BE2C (cell line): Measurements from ENCODE around the gene TARP.

Experiments used
- DNase-seq: peaks from one replicate; pipeline ENCODE4 v3.0.0-alpha.2; 2020
- H3K27me3 ChIP-seq: fragments of 250-450 bp; sonication (Bioruptor Pico); 2 replicates; pipeline ENCODE4 v1.5.1; 2020; ENCODE audit warnings: mild to moderate bottlenecking
- H3K36me3 ChIP-seq: fragments of 250-450 bp; sonication (Bioruptor Pico); 2 replicates; pipeline ENCODE4 v1.5.1; 2020; ENCODE audit warnings: mild to moderate bottlenecking
- H3K4me1 ChIP-seq: fragments of 250-450 bp; sonication (Bioruptor Pico); 2 replicates; pipeline ENCODE4 v1.5.1; 2020
- H3K4me3 ChIP-seq: 2 replicates; pipeline ENCODE4 v1.5.1; 2011; ENCODE audit warnings: low read depth, low read length
- H3K9me3 ChIP-seq: fragments of 250-450 bp; sonication (Bioruptor Pico); 2 replicates; pipeline ENCODE4 v1.5.1; 2020
- CTCF ChIP-seq: IDR thresholded peaks from 2 replicates; pipeline ENCODE4 v1.5.1; 2012; ENCODE audit warnings: mild to moderate bottlenecking, low read depth, low read length

Gene TARP

GRCh38 chr7:38273286-38273995 lies at the start of gene TARP:
TARP (minus strand) TSS chr7:38273636.
- peaks cover 3% of the 10 kb centered on the region; the same call in 1 of the 2 replicates for H3K27me3 ChIP-seq
- H3K9me3 ChIP-seq = no peaks in the 10 kb centered on the region
- H3K36me3 ChIP-seq = no peaks in the 10 kb centered on the region
- DNase-seq = no peak
- no peak within 1 kb of the TSS for H3K4me3 ChIP-seq
- no peaks in the 10 kb centered on the region for H3K4me1 ChIP-seq
- TF ChIP-seq CTCF = no peak

DNA sequence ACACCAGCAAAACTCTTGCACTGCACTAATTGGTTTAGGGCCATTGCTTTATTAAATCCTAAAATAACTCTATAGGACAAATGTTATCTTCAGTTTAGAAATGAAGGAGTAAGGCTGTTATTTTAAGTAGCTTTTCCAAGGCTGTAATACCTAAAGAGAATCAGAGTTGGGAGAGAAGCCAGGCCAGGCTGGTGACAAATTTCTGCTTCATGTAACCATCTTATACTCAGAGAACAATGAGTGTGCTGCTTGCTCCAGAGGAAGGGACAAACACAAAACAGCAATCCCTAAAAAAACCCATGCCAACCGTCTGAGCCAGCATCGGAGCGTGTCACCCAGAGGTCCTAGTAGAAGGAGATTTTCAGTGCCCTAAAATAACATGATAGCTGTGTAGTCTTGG lies 49.7 kb upstream of the TARP start:
- DNase-seq = no peak
- TF ChIP-seq CTCF = no peak
- Histone ChIP-seq H3K4me1 (0 out of 2 replicates have a peak, but pooled peaks cover 2% of the 10 kb centered on the region), H3K4me3 (no peak overlapping the region), H3K36me3 (no peaks in the 10 kb centered on the region), H3K9me3 (no peaks in the 10 kb centered on the region), H3K27me3 (no peaks in the 10 kb centered on the region)

DNA sequence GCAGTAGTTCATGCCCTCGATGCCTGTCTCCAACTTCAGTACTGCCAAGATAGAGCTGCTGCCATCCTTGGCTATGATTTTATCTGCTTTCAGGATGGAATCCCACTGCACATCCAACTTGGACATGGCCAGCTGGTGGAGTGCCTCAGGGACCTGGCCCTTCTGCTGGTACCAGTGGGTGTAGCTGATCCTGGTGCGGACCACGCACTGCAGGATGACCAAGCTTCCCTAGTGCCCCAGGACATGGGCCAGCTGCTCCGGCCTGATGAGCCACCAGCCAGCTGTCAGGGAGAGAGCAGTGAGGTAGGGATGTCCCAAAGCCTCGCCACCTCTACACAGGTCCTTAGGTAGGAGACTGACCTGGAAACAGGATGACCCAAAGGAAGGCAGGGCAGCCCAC lies 49.0 kb upstream of the TARP start:
- TF ChIP-seq CTCF = no peak
- H3K4me1 ChIP-seq = 0 out of 2 replicates have a peak, but pooled peaks cover 2% of the 10 kb centered on the region
- H3K36me3 ChIP-seq = no peaks in the 10 kb centered on the region
- H3K27me3 ChIP-seq = no peaks in the 10 kb centered on the region
- H3K4me3 ChIP-seq = no peak overlapping the region
- H3K9me3 ChIP-seq = no peaks in the 10 kb centered on the region
- DNase-seq = no peak

- no peak for TF ChIP-seq CTCF
- Histone ChIP-seq H3K9me3 (no peaks in the 10 kb centered on the region), H3K4me1 (0 out of 2 replicates have a peak, but pooled peaks cover 2% of the 10 kb centered on the region), H3K4me3 (no peak overlapping the region), H3K27me3 (no peaks in the 10 kb centered on the region), H3K36me3 (no peaks in the 10 kb centered on the region)
- DNase-seq = no peak
These were observed 48.5 kb upstream of the TARP start for GRCh38 chr7:38321967-38322366.

DNA sequence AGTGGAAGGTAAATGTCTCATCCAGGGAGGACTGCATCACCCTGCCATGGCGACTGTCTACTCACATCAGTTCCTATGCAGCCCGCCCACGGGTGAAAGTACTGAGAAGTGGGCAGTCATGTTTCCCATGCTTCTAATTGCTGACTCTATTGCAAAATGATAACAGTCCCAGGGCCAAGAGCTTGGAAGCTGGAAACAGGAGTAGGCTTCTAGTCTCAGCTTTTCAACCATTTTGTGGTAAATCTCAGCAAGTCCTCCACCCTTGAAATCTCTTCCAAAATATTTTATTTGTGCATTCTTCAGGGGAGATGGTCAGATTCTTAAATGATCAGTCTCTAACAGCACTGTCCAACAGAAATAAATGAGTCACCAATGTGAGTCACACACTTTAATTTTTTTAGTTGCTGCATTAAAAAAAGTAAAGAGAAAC lies 48.1 kb upstream of the TARP start:
- no peak for DNase-seq

More for the DNA sequence above, 48.1 kb upstream of the TARP start:
- Histone ChIP-seq H3K9me3 (no peaks in the 10 kb centered on the region), H3K27me3 (no peaks in the 10 kb centered on the region), H3K4me3 (no peak overlapping the region), H3K36me3 (no peaks in the 10 kb centered on the region), H3K4me1 (0 out of 2 replicates have a peak, but pooled peaks cover 2% of the 10 kb centered on the region)
- no peak for TF ChIP-seq CTCF
